Astrocyte (in vitro differentiated cells and primary cell): ENCODE results near the gene GNB1. TPM values are rescaled to one million over a fixed set of nuclear protein-coding genes. Genes with fewer than 3 reads are reported as not detected.
"Not testable (repeated sequence)": the region's sequence is repeated elsewhere in the genome, so short reads cannot be mapped to it uniquely, and the experiment has no call there.

ENCODE experiments used
- DNase-seq: peaks from one replicate; pipeline ENCODE4 v3.0.0-alpha.2; 2010; ENCODE audit warnings: low read depth
- FAIRE-seq: peaks from 2 replicates; lab custom pipeline; 2011; peaks lifted over from hg19 to GRCh38; lab: Jason Lieb, UNC
- H2AFZ ChIP-seq: 2 replicates; pipeline ENCODE4 v1.6.0; 2012; ENCODE audit warnings: low read depth, low read length, inconsistent platforms
- H3K27ac ChIP-seq: 2 replicates; pipeline ENCODE4 v1.5.1; 2011; ENCODE audit warnings: low read depth, low read length, inconsistent platforms
- H3K27me3 ChIP-seq: 2 replicates; pipeline ENCODE4 v1.6.0; 2011; ENCODE audit warnings: low read length, inconsistent platforms; ENCODE audit not compliant: insufficient read depth
- H3K36me3 ChIP-seq: 2 replicates; pipeline ENCODE4 v1.5.1; 2011; ENCODE audit warnings: low read length, inconsistent platforms; ENCODE audit not compliant: insufficient read depth
- H3K4me1 ChIP-seq: 2 replicates; pipeline ENCODE4 v1.5.1; 2011; ENCODE audit warnings: low read length, inconsistent platforms; ENCODE audit not compliant: insufficient read depth
- H3K4me2 ChIP-seq: 2 replicates; pipeline ENCODE4 v1.6.0; 2012; ENCODE audit warnings: low read length, inconsistent platforms
- H3K4me3 ChIP-seq: 2 replicates; pipeline ENCODE4 v1.5.1; 2011; ENCODE audit warnings: low read depth, mild to moderate bottlenecking, low read length, inconsistent platforms; ENCODE audit not compliant: insufficient read depth
- H3K79me2 ChIP-seq: 2 replicates; pipeline ENCODE4 v1.6.0; 2012; ENCODE audit warnings: mild to moderate bottlenecking, low read length, inconsistent platforms; ENCODE audit not compliant: insufficient read depth
- H3K9ac ChIP-seq: 2 replicates; pipeline ENCODE4 v1.6.0; 2012; ENCODE audit warnings: mild to moderate bottlenecking, low read length, inconsistent platforms
- H3K9me3 ChIP-seq: 2 replicates; pipeline ENCODE4 v1.5.1; 2012; ENCODE audit warnings: low read depth, mild to moderate bottlenecking, low read length, inconsistent platforms; ENCODE audit not compliant: insufficient read depth
- H4K20me1 ChIP-seq: 2 replicates; pipeline ENCODE4 v1.6.0; 2012; ENCODE audit warnings: low read length, inconsistent platforms; ENCODE audit not compliant: insufficient read depth
- H3K27ac Mint-ChIP-seq: one replicate; pipeline ENCODE4 v1.8.0; 2021; ENCODE audit warnings: mild to moderate bottlenecking, mixed read lengths; ENCODE audit not compliant: unreplicated experiment
- H3K27me3 Mint-ChIP-seq: one replicate; pipeline ENCODE4 v1.8.0; 2021; ENCODE audit warnings: low read depth, mixed read lengths; ENCODE audit not compliant: unreplicated experiment
- H3K36me3 Mint-ChIP-seq: one replicate; pipeline ENCODE4 v1.8.0; 2021; ENCODE audit warnings: low read depth, mixed read lengths; ENCODE audit not compliant: unreplicated experiment
- H3K4me1 Mint-ChIP-seq: one replicate; pipeline ENCODE4 v1.8.0; 2021; ENCODE audit warnings: low read depth, mixed read lengths; ENCODE audit not compliant: unreplicated experiment
- H3K4me3 Mint-ChIP-seq: one replicate; pipeline ENCODE4 v1.8.0; 2021; ENCODE audit warnings: mild to moderate bottlenecking, moderate library complexity, mixed read lengths; ENCODE audit not compliant: unreplicated experiment
- H3K9me3 Mint-ChIP-seq: one replicate; pipeline ENCODE4 v1.8.0; 2021; ENCODE audit warnings: mild to moderate bottlenecking, mixed read lengths; ENCODE audit not compliant: unreplicated experiment
- CTCF ChIP-seq: IDR thresholded peaks from 2 replicates; pipeline ENCODE4 v1.5.1; 2011; ENCODE audit warnings: low read depth, mild to moderate bottlenecking, inconsistent platforms, low read length, moderate library complexity; ENCODE audit not compliant: insufficient read depth
- EZH2 ChIP-seq: IDR thresholded peaks from 2 replicates; pipeline ENCODE4 v1.6.1; 2012; ENCODE audit warnings: mild to moderate bottlenecking, low read length, inconsistent platforms; ENCODE audit not compliant: insufficient read depth
- total RNA-seq: library from RNA; stranded (reverse); gene quantifications from 2 replicates; pipeline ENCODE4 v1.2.1, GENCODE V29; 2021

The GNB1 gene
- total RNA-seq, 1 donor from 2014 or later = 602 TPM

GRCh38 chr1:1748686-1749321, 142.1 kb downstream of the GNB1 start:
- Mint-ChIP-seq H3K36me3 (peaks cover 1% of the 10 kb centered on the region), H3K9me3 (no peaks in the 10 kb centered on the region), H3K4me1 (no peaks in the 10 kb centered on the region), H3K4me3 (no peak overlapping the region), H3K27ac (no peak overlapping the region), H3K27me3 (no peaks in the 10 kb centered on the region)
- no peak for TF ChIP-seq EZH2
- TF ChIP-seq CTCF = no peak
- Histone ChIP-seq H3K9me3 (no peaks in the 10 kb centered on the region), H2AFZ (no peak overlapping the region), H3K4me1 (no peaks in the 10 kb centered on the region), H4K20me1 (no peaks in the 10 kb centered on the region), H3K9ac (no peak overlapping the region), H3K27me3 (no peaks in the 10 kb centered on the region), H3K4me3 (no peak overlapping the region), H3K79me2 (no peaks in the 10 kb centered on the region), H3K4me2 (no peak overlapping the region), H3K36me3 (no peaks in the 10 kb centered on the region), H3K27ac (no peak overlapping the region)
- no peak for DNase-seq
- no peak for FAIRE-seq

- H3K9me3 ChIP-seq, H3K27me3 Mint-ChIP-seq, DNase-seq, H3K27ac ChIP-seq, H3K4me2 ChIP-seq, H3K27me3 ChIP-seq, H3K9ac ChIP-seq, H3K4me3 ChIP-seq, H4K20me1 ChIP-seq, H3K4me1 Mint-ChIP-seq, H3K36me3 ChIP-seq, H3K9me3 Mint-ChIP-seq, H3K36me3 Mint-ChIP-seq, H2AFZ ChIP-seq, H3K27ac Mint-ChIP-seq, FAIRE-seq, H3K4me3 Mint-ChIP-seq, H3K4me1 ChIP-seq: not testable (repeated sequence)
- peaks cover 13% of the 10 kb centered on the region for H3K79me2 ChIP-seq
Measured at GRCh38 chr1:1746566-1746909, 144.3 kb downstream of the GNB1 start.

GRCh38 chr1:1745651-1746565, 145.0 kb downstream of the GNB1 start:
- FAIRE-seq, H3K4me2 ChIP-seq, H3K9me3 Mint-ChIP-seq, H3K27me3 ChIP-seq, H3K36me3 Mint-ChIP-seq, H3K4me1 ChIP-seq, H3K27ac Mint-ChIP-seq, H3K4me3 ChIP-seq, H3K4me1 Mint-ChIP-seq, H3K36me3 ChIP-seq, H3K27me3 Mint-ChIP-seq, H2AFZ ChIP-seq, H3K4me3 Mint-ChIP-seq, H4K20me1 ChIP-seq, H3K9me3 ChIP-seq: not testable (repeated sequence)
- Histone ChIP-seq H3K27ac (peak overlapping the region; percentile 50), H3K9ac (peak overlapping the region; percentile 41), H3K79me2 (peaks cover 13% of the 10 kb centered on the region)
- peak; percentile 5 for DNase-seq

DNA sequence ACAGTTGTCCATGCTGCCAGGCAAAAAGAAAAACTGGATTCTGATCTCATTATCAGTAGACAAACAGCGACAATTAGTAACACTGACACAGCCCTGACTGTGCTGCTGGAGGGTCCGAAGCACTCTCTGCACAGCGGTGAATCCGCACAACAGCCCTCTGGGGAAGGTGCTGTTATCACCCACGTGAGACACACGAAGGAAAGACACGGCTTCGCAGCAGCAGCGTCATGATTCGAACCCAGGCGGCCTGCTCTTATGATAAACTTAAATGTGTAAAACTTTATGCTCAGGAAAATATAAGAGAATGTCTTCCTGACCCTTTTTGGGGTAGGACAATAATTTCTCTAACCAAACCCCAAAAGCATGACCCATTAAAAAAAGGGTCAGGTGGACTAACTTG, 148.4 kb downstream of the GNB1 start:
- H3K9me3 ChIP-seq, H3K36me3 ChIP-seq, H3K4me3 ChIP-seq, H3K27me3 ChIP-seq, H3K4me1 ChIP-seq, H3K27ac Mint-ChIP-seq, H4K20me1 ChIP-seq, H3K9ac ChIP-seq, H2AFZ ChIP-seq, H3K36me3 Mint-ChIP-seq, H3K9me3 Mint-ChIP-seq, FAIRE-seq, H3K4me2 ChIP-seq, H3K27me3 Mint-ChIP-seq, DNase-seq, H3K4me1 Mint-ChIP-seq, H3K27ac ChIP-seq: not testable (repeated sequence)
- H3K4me3 Mint-ChIP-seq = peak overlapping the region; percentile 54
- peaks cover 17% of the 10 kb centered on the region for H3K79me2 ChIP-seq

- not testable (repeated sequence) for FAIRE-seq
- peak overlapping the region; percentile 72 for H3K27ac Mint-ChIP-seq
Measured at GRCh38 chr1:1741013-1741412, 149.9 kb downstream of the GNB1 start.

More at GRCh38 chr1:1741013-1741412, 149.9 kb downstream of the GNB1 start:
- not testable (repeated sequence) for H3K4me3 Mint-ChIP-seq, H3K4me1 ChIP-seq, H3K4me2 ChIP-seq, H3K36me3 ChIP-seq, H3K9me3 Mint-ChIP-seq, H2AFZ ChIP-seq, H3K27me3 ChIP-seq, H3K27me3 Mint-ChIP-seq, H3K36me3 Mint-ChIP-seq, H3K9ac ChIP-seq, H3K4me1 Mint-ChIP-seq, H3K9me3 ChIP-seq, H4K20me1 ChIP-seq, H3K4me3 ChIP-seq
- peak overlapping the region; percentile 38 for H3K27ac ChIP-seq
- peak; percentile 88 for DNase-seq
- H3K79me2 ChIP-seq = peaks cover 17% of the 10 kb centered on the region
